GM06990 (cell line): ENCODE measurements around the gene BRAP.
"Not testable (repeated sequence)": the region's sequence is repeated elsewhere in the genome, so short reads cannot be mapped to it uniquely, and the experiment has no call there.

Experiments used
- DNase-seq: peaks from one replicate; pipeline ENCODE4 v3.0.0-alpha.2; 2011; ENCODE audit not compliant: insufficient read length; ENCODE audit errors: extremely low read depth
- H3K27me3 ChIP-seq: replicated peaks from 2 replicates; pipeline ENCODE4 v1.6.0; 2011; ENCODE audit warnings: low read length; ENCODE audit not compliant: control insufficient read depth, insufficient read depth
- H3K36me3 ChIP-seq: 2 replicates; pipeline ENCODE4 v1.5.1; 2011; ENCODE audit warnings: low read length; ENCODE audit not compliant: control insufficient read depth, insufficient read depth
- H3K4me3 ChIP-seq: replicated peaks from 2 replicates; pipeline ENCODE4 v1.5.1; 2011; ENCODE audit warnings: low read depth, mild to moderate bottlenecking, control low read depth, low read length
- TF ChIP-seq, protein P1 (sequence below): IDR thresholded peaks from 2 replicates; pipeline ENCODE4 v1.5.1; 2011; ENCODE audit warnings: low read length, control low read depth, mild to moderate bottlenecking, inconsistent platforms; ENCODE audit not compliant: insufficient read depth, poor library complexity, severe bottlenecking

The BRAP gene

GRCh38 chr12:111624540-111624939, 61.2 kb downstream of the BRAP start:
- H3K4me3 ChIP-seq = no peak overlapping the region
- no peaks in the 10 kb centered on the region for H3K36me3 ChIP-seq
- DNase-seq = no peak
- TF ChIP-seq, protein P1, sequence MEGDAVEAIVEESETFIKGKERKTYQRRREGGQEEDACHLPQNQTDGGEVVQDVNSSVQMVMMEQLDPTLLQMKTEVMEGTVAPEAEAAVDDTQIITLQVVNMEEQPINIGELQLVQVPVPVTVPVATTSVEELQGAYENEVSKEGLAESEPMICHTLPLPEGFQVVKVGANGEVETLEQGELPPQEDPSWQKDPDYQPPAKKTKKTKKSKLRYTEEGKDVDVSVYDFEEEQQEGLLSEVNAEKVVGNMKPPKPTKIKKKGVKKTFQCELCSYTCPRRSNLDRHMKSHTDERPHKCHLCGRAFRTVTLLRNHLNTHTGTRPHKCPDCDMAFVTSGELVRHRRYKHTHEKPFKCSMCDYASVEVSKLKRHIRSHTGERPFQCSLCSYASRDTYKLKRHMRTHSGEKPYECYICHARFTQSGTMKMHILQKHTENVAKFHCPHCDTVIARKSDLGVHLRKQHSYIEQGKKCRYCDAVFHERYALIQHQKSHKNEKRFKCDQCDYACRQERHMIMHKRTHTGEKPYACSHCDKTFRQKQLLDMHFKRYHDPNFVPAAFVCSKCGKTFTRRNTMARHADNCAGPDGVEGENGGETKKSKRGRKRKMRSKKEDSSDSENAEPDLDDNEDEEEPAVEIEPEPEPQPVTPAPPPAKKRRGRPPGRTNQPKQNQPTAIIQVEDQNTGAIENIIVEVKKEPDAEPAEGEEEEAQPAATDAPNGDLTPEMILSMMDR = no peak
- no peaks in the 10 kb centered on the region for H3K27me3 ChIP-seq

GRCh38 chr12:111617841-111618240, 67.9 kb downstream of the BRAP start:
- not testable (repeated sequence) for H3K36me3 ChIP-seq, H3K27me3 ChIP-seq, H3K4me3 ChIP-seq, DNase-seq

DNA sequence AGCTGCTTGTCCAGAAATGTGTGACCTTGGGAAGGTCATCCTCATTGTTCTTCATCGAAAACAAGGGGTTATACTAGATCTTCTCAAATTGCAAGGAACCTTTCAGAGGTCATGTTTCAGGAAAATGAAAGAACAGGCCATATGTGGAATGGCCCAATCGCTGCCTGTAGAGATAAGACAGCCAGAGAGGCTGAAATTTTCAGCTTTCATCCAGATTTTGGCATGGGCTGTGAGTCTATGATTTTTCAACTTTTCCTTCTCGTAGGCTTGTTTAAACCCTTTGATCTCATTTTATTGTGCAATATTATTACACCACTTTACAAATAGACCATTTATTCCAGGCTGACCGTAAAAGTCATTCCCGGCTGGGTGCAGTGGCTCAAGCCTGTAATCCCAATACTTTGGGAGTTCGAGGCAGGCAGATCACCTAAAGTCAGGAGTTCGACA, 69.6 kb downstream of the BRAP start:
- no peak for DNase-seq
- H3K4me3 ChIP-seq = no peak overlapping the region
- TF ChIP-seq, protein P1 = no peak

DNA sequence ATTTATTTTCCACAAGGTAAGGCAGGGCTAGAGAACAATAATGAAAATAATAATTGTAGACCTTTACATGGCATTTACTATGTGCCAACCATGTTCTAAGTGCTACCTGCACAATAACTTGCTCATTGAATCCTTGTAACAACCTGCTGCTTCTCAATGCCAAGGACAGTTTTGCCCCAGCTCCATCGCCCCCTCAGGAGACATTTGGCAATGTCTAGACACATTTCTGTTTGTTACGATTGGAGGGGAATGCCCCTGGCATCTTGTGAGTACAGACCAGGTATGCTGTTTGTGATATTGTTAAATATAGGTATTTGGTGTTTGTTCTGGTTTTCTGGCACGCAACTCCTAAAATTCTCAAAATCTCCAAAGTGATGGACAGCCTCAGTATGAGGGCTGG, 78.5 kb downstream of the BRAP start:
- Histone ChIP-seq H3K36me3 (no peaks in the 10 kb centered on the region), H3K27me3 (no peaks in the 10 kb centered on the region), H3K4me3 (no peak overlapping the region)
- DNase-seq = no peak
- TF ChIP-seq, protein P1 = no peak

More for the DNA sequence above, 69.6 kb downstream of the BRAP start:
- Histone ChIP-seq H3K36me3 (no peaks in the 10 kb centered on the region), H3K27me3 (no peaks in the 10 kb centered on the region)

DNA sequence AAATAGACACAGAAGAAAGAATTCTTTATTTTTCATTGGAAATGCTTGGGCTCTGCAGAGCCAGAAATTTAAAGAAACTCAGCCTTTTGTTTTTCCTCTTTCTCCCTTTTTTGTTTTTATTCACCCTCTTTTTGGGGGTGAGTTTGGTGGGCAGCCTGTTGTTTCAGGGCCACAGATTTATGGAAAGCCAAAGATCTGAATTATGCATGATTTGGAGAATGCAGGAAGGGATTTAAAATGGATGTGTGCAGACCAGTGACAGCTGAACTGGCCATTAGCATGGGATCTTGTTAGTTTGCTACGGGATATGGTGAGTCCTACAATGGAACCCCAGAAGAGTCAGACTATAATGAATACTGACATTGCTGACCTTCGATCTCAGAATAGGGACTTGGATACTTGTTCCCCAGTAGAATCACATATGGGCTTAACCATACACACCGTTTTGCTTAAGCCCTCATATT, 79.0 kb downstream of the BRAP start:
- TF ChIP-seq, protein P1 = no peak
- DNase-seq = no peak
- H3K4me3 ChIP-seq = no peak overlapping the region
- H3K27me3 ChIP-seq = no peaks in the 10 kb centered on the region
- no peaks in the 10 kb centered on the region for H3K36me3 ChIP-seq

DNA sequence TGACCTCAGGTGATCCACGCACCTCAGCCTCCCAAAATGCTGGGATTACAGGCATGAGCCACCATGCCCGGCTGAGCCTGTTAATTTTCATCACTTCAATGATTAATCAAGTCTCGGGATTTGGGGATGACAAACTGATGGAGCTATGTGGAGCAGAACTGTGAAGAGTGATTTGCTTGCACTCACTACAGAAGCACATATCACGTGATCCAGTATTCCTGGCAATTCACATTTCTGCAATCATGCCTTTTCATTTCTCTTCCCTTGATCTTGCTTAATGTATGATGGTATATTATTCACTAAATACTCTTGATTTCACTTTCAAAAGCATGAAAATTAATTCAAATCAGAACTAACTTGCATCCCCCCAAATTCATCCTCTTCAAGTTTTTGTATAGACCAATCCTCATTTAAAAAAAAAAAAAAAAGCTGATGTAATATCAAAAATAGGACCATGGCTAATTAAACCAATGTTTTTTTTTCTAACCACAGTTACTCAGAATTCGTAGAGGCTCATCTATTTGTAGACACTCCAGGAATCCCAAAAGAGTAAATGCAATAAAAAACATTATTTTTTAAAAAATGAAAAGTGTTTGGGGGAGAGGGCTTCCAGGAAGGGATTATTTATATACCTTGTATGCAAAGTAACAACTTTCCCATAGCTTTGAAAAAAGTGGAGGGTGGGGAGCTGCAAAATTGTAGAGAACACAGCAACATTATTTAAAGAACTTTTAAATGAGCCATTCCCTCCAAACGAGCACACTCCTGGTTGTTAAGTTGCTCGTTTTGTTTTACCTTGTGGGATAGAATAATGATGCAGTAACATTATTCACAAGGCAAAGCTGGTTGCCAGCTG, 79.6 kb downstream of the BRAP start:
- no peak for DNase-seq
- H3K27me3 ChIP-seq = no peaks in the 10 kb centered on the region
- TF ChIP-seq, protein P1 = no peak
- H3K4me3 ChIP-seq = no peak overlapping the region
- no peaks in the 10 kb centered on the region for H3K36me3 ChIP-seq

DNA sequence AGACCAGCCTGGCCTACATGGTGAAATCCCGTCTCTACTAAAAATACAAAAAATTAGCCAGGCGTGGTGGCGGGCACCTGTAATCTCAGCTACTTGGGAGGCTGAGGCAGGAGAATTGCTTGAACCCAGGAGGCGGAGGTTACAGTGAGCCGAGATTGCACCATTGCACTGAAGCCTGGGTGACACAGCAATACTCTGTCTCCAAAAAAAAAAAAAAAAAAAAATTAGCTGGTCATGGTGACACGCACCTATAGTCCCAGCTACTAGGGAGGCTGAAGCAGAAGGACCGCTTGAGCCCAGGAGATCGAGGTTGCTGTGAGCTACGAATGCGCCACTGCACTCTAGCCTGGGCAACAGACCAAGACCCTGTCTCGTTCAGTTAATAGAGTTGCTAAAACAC, 82.9 kb downstream of the BRAP start:
- not testable (repeated sequence) for H3K27me3 ChIP-seq, H3K4me3 ChIP-seq, DNase-seq, H3K36me3 ChIP-seq
